ENCODE measurements around the gene ABRACL.

GRCh38 chr6:138988469-138988834 is 40.1 kb upstream of the ABRACL start:
- TF ChIP-seq, protein P1, sequence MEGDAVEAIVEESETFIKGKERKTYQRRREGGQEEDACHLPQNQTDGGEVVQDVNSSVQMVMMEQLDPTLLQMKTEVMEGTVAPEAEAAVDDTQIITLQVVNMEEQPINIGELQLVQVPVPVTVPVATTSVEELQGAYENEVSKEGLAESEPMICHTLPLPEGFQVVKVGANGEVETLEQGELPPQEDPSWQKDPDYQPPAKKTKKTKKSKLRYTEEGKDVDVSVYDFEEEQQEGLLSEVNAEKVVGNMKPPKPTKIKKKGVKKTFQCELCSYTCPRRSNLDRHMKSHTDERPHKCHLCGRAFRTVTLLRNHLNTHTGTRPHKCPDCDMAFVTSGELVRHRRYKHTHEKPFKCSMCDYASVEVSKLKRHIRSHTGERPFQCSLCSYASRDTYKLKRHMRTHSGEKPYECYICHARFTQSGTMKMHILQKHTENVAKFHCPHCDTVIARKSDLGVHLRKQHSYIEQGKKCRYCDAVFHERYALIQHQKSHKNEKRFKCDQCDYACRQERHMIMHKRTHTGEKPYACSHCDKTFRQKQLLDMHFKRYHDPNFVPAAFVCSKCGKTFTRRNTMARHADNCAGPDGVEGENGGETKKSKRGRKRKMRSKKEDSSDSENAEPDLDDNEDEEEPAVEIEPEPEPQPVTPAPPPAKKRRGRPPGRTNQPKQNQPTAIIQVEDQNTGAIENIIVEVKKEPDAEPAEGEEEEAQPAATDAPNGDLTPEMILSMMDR (IDR thresholded peaks at IDR 0.05), result no peak
- no peak for TF ChIP-seq TCF7 (CRISPR knock-in tag; IDR thresholded peaks at IDR 0.05; ENCODE audit: low read depth)
- no peak for TF ChIP-seq ZNF138 (CRISPR knock-in tag; conservative IDR thresholded peaks at IDR 0.05)
- no peak for TF ChIP-seq GTF2I (CRISPR knock-in tag; conservative IDR thresholded peaks at IDR 0.05)
- TF ChIP-seq TEAD4 (CRISPR knock-in tag; IDR thresholded peaks at IDR 0.05), result no peak
- no peak for TF ChIP-seq AFF4 (CRISPR knock-in tag; IDR thresholded peaks at IDR 0.05; ENCODE audit: borderline replicate concordance)
- TF ChIP-seq USF1 (CRISPR knock-in tag; IDR thresholded peaks at IDR 0.05), result no peak
- no peak for TF ChIP-seq ZNF317 (CRISPR knock-in tag; IDR thresholded peaks at IDR 0.05; ENCODE audit: borderline replicate concordance, low read depth)
- TF ChIP-seq ATF3 (CRISPR knock-in tag; conservative IDR thresholded peaks at IDR 0.05), result no peak

Data from WTC11 (cell line).